HepG2 (cell line): ENCODE data around the gene OARD1. TPM values are rescaled to one million over a fixed set of nuclear protein-coding genes. Genes with fewer than 3 reads are reported as not detected.

Experiments
- ATF6 ChIP-seq: sonication (generic); formaldehyde crosslinking; conservative IDR thresholded peaks from 2 replicates; pipeline ENCODE4 v1.4.0; 2020; ENCODE audit warnings: missing genetic modification reagents
- CHD4 ChIP-seq: fragments of 200-600 bp; sonication (generic); IDR thresholded peaks from 2 replicates; pipeline ENCODE4 v1.7.0; 2017; ENCODE audit warnings: mild to moderate bottlenecking, low read length, borderline replicate concordance
- DDIT3 ChIP-seq: sonication (generic); formaldehyde crosslinking; IDR thresholded peaks from 2 replicates; pipeline ENCODE4 v1.4.0; 2020; ENCODE audit warnings: mild to moderate bottlenecking, missing genetic modification reagents
- KDM2A ChIP-seq: sonication (generic); formaldehyde crosslinking; IDR thresholded peaks from 2 replicates; pipeline ENCODE4 v1.4.0; 2020; ENCODE audit warnings: low read depth, missing genetic modification reagents, borderline replicate concordance
- MAFK ChIP-seq, 2 experiments: IDR thresholded peaks in 1 of 2; conservative IDR thresholded peaks in 1 of 2; 2 replicates each; pipeline ENCODE4 v1.6.1; 2011; ENCODE audit warnings: improper control_type of control experiment in 2 of 2, low read length in 2 of 2
- MIER3 ChIP-seq: IDR thresholded peaks from 2 replicates; pipeline ENCODE4 v1.6.1; 2016; ENCODE audit warnings: missing compliant biosample characterization, borderline replicate concordance
- MXI1 ChIP-seq: IDR thresholded peaks from 3 replicates; pipeline ENCODE4 v1.6.1; 2012; ENCODE audit warnings: low read depth, low read length, inconsistent platforms, borderline replicate concordance
- NFRKB ChIP-seq: fragments of 450-650 bp; IDR thresholded peaks from 2 replicates; pipeline ENCODE4 v1.6.1; 2017
- NR2F6 ChIP-seq, 2 experiments: IDR thresholded peaks; 2 replicates each; pipeline ENCODE4 v1.6.1; 2016; ENCODE audit warnings: antibody characterized with exemption in 1 of 2, mild to moderate bottlenecking in 1 of 2
- RELA ChIP-seq: sonication (generic); formaldehyde crosslinking; IDR thresholded peaks from 2 replicates; pipeline ENCODE4 v1.4.0; 2020; ENCODE audit warnings: missing genetic modification reagents
- SALL2 ChIP-seq: sonication (generic); formaldehyde crosslinking; IDR thresholded peaks from 2 replicates; pipeline ENCODE4 v1.8.1; 2023; ENCODE audit warnings: mild to moderate bottlenecking, missing genetic modification reagents, inconsistent platforms
- SMAD1 ChIP-seq: sonication (generic); formaldehyde crosslinking; IDR thresholded peaks from 2 replicates; pipeline ENCODE4 v1.4.0; 2020; ENCODE audit warnings: missing genetic modification reagents, low read depth, mild to moderate bottlenecking, borderline replicate concordance
- TCF12 ChIP-seq, 2 experiments: fragments of 450-650 bp in 1 of 2; sonication (generic) in 1 of 2; formaldehyde crosslinking in 1 of 2; IDR thresholded peaks; 2 replicates each; pipeline versions ENCODE4 v1.6.1 to v1.8.0; 2017 to 2022; ENCODE audit warnings: antibody characterized with exemption in 1 of 2, mild to moderate bottlenecking in 1 of 2, missing genetic modification reagents in 1 of 2, moderate library complexity in 1 of 2
- TFAP4 ChIP-seq: sonication (generic); IDR thresholded peaks from 2 replicates; pipeline ENCODE4 v1.6.1; 2016; ENCODE audit warnings: low read depth, borderline replicate concordance
- TP53 ChIP-seq: sonication (generic); formaldehyde crosslinking; conservative IDR thresholded peaks from 2 replicates; pipeline ENCODE4 v1.4.0; 2020; ENCODE audit warnings: missing genetic modification reagents
- ZBTB49 ChIP-seq: sonication (generic); formaldehyde crosslinking; IDR thresholded peaks from 2 replicates; pipeline ENCODE4 v1.4.0; 2020; ENCODE audit warnings: missing genetic modification reagents, borderline replicate concordance
- ZEB1 ChIP-seq: IDR thresholded peaks from 2 replicates; pipeline ENCODE4 v1.6.1; 2012; ENCODE audit warnings: mild to moderate bottlenecking, low read depth, inconsistent platforms; ENCODE audit not compliant: insufficient replicate concordance
- ZFP41 ChIP-seq: sonication (generic); formaldehyde crosslinking; IDR thresholded peaks from 2 replicates; pipeline ENCODE4 v1.4.0; 2020; ENCODE audit warnings: mild to moderate bottlenecking, missing genetic modification reagents, borderline replicate concordance
- ZFP82 ChIP-seq: sonication (generic); formaldehyde crosslinking; IDR thresholded peaks from 2 replicates; pipeline ENCODE4 v1.5.1; 2020; ENCODE audit warnings: mild to moderate bottlenecking, missing genetic modification reagents, borderline replicate concordance
- ZNF224 ChIP-seq: sonication (generic); formaldehyde crosslinking; IDR thresholded peaks from 2 replicates; pipeline ENCODE4 v1.5.0; 2020; ENCODE audit warnings: mild to moderate bottlenecking, missing genetic modification reagents
- ZNF33A ChIP-seq: sonication (generic); formaldehyde crosslinking; IDR thresholded peaks from 2 replicates; pipeline ENCODE4 v1.5.1; 2020; ENCODE audit warnings: missing genetic modification reagents, mild to moderate bottlenecking, moderate library complexity, borderline replicate concordance
- ZNF773 ChIP-seq: sonication (generic); formaldehyde crosslinking; IDR thresholded peaks from 2 replicates; pipeline ENCODE4 v1.4.0; 2020; ENCODE audit warnings: missing genetic modification reagents, borderline replicate concordance
- ZNF777 ChIP-seq: sonication (generic); formaldehyde crosslinking; IDR thresholded peaks from 2 replicates; pipeline ENCODE4 v1.4.0; 2020; ENCODE audit warnings: missing genetic modification reagents
- ZSCAN5A ChIP-seq: sonication (generic); formaldehyde crosslinking; IDR thresholded peaks from 2 replicates; pipeline ENCODE4 v1.8.0; 2022; ENCODE audit warnings: mild to moderate bottlenecking, missing genetic modification reagents, borderline replicate concordance
- polyA plus RNA-seq, 8 experiments: library from polyadenylated mRNA; depleted of rRNA in 3 of 8; stranded (reverse) in 7 of 8; unstranded in 1 of 8; fragments of >200 nt; fragmentation: Illumina TruSeq in 4 of 8; extraction: Trizol in 4 of 8; gene quantifications; 2 replicates each; pipeline versions ENCODE4 v1.2.1 to v1.2.3, GENCODE V29; 2011 to 2016; ENCODE audit warnings: low read depth in 4 of 8, missing spikeins in 1 of 8, mixed read lengths in 1 of 8; ENCODE audit not compliant: insufficient read depth in 1 of 8
- total RNA-seq, 5 experiments: library from RNA; depleted of rRNA; stranded (reverse); fragments of >200 nt; fragmentation: Illumina TruSeq; extraction: Trizol; gene quantifications; 2 replicates each; pipeline ENCODE4 v1.2.3, GENCODE V29; 2016; ENCODE audit warnings: low read depth in 1 of 5

OARD1 gene
- total and polyA plus RNA-seq, 2 of the 13 experiments (the other 11 are each of a cell fraction or from before 2014, with no cell fraction given), result 18.4 to 49.0 TPM

GRCh38 chr6:41065550-41066026 lies 6.6 kb downstream of the OARD1 start (continued):
- 0 out of 2 replicates have a peak, but pooled peaks have one; percentile 39 for TF ChIP-seq ATF6 (CRISPR knock-in tag)
- TF ChIP-seq RELA (CRISPR knock-in tag), result 0 out of 2 replicates have a peak, but pooled peaks have one; percentile 33
- TF ChIP-seq SMAD1 (CRISPR knock-in tag), result no peak
- TF ChIP-seq ZNF777 (CRISPR knock-in tag), result no peak
- TF ChIP-seq KDM2A (CRISPR knock-in tag), result no peak
- TF ChIP-seq TFAP4, result no peak
- TF ChIP-seq SALL2, result no peak
- TF ChIP-seq MIER3 (CRISPR knock-in tag), result peak; percentile 51; the same call in 1 of the 2 replicates
- TF ChIP-seq CHD4, result no peak; the same call in 1 of the 2 replicates
- peak; percentile 92 for TF ChIP-seq NR2F6 (IDR thresholded peaks at IDR 0.05)
- peak; percentile 85 for TF ChIP-seq NR2F6 (CRISPR knock-in tag; IDR thresholded peaks at IDR 0.05)
- TF ChIP-seq ZSCAN5A (CRISPR knock-in tag), result no peak
- TF ChIP-seq ZNF33A (CRISPR knock-in tag), result no peak
- no peak for TF ChIP-seq NFRKB
- no peak for TF ChIP-seq DDIT3 (CRISPR knock-in tag)
- no peak for TF ChIP-seq ZFP41 (CRISPR knock-in tag)
- no peak for TF ChIP-seq ZFP82 (CRISPR knock-in tag)
- no peak for TF ChIP-seq MAFK (conservative IDR thresholded peaks at IDR 0.05 in 1 of 2, IDR thresholded peaks at IDR 0.05 in 1 of 2; ENCODE audit: low read length in 2 of 2)
- TF ChIP-seq ZBTB49 (CRISPR knock-in tag), result no peak
- TF ChIP-seq ZNF224 (CRISPR knock-in tag), result no peak
- TF ChIP-seq TCF12 (IDR thresholded peaks at IDR 0.05), result no peak
- TF ChIP-seq TCF12 (CRISPR knock-in tag; IDR thresholded peaks at IDR 0.05), result peak; percentile 47; the same call in 1 of the 2 replicates
- no peak for TF ChIP-seq MXI1
- TF ChIP-seq ZNF773 (CRISPR knock-in tag), result no peak
- TF ChIP-seq TP53, result no peak
- no peak for TF ChIP-seq ZEB1
